GM23248 (cell line): ENCODE measurements around the gene HAO2. TPM values are rescaled to one million over a fixed set of nuclear protein-coding genes. Genes with fewer than 3 reads are reported as not detected.

Source experiments
- DNase-seq: peaks from one replicate; pipeline ENCODE4 v3.0.0-alpha.2; 2015
- H2AFZ ChIP-seq: fragments of 200-600 bp; sonication (generic); 2 replicates; pipeline ENCODE4 v1.6.1; 2016; ENCODE audit warnings: antibody characterized with exemption
- H3F3A ChIP-seq: fragments of 200-600 bp; sonication (generic); 2 replicates; pipeline ENCODE4 v1.6.1; 2016; ENCODE audit warnings: mild to moderate bottlenecking, antibody characterized with exemption, mixed run types; ENCODE audit not compliant: insufficient read depth
- H3K27ac ChIP-seq: fragments of 200-600 bp; sonication (generic); 2 replicates; pipeline ENCODE4 v1.5.1; 2016; ENCODE audit warnings: mild to moderate bottlenecking
- H3K27me3 ChIP-seq: fragments of 200-600 bp; sonication (generic); replicated peaks from 2 replicates; pipeline ENCODE4 v1.6.1; 2016; ENCODE audit warnings: mild to moderate bottlenecking; ENCODE audit not compliant: insufficient read depth
- H3K36me3 ChIP-seq: fragments of 200-600 bp; sonication (generic); 2 replicates; pipeline ENCODE4 v1.6.1; 2016; ENCODE audit warnings: low read depth, mild to moderate bottlenecking
- H3K4me1 ChIP-seq: fragments of 200-600 bp; sonication (generic); 2 replicates; pipeline ENCODE4 v1.6.1; 2016; ENCODE audit warnings: mild to moderate bottlenecking; ENCODE audit not compliant: insufficient read depth
- H3K4me2 ChIP-seq: fragments of 200-600 bp; sonication (generic); one replicate; pipeline ENCODE4 v1.6.1; 2016; ENCODE audit warnings: mild to moderate bottlenecking; ENCODE audit not compliant: unreplicated experiment
- H3K4me3 ChIP-seq: fragments of 200-600 bp; sonication (generic); 2 replicates; pipeline ENCODE4 v1.5.1; 2016; ENCODE audit warnings: mild to moderate bottlenecking
- H3K79me2 ChIP-seq: fragments of 200-600 bp; sonication (generic); 2 replicates; pipeline ENCODE4 v1.6.1; 2016; ENCODE audit warnings: mild to moderate bottlenecking; ENCODE audit not compliant: insufficient read depth
- H3K9ac ChIP-seq: fragments of 200-600 bp; sonication (generic); 2 replicates; pipeline ENCODE4 v1.6.1; 2016; ENCODE audit warnings: mild to moderate bottlenecking
- H3K9me2 ChIP-seq: fragments of 200-600 bp; sonication (generic); 2 replicates; pipeline ENCODE4 v1.6.1; 2016; ENCODE audit warnings: mixed run types, mild to moderate bottlenecking, moderate library complexity; ENCODE audit not compliant: insufficient read depth
- H3K9me3 ChIP-seq: fragments of 200-600 bp; sonication (generic); one replicate; pipeline ENCODE4 v1.6.1; 2017; ENCODE audit warnings: low read depth
- H4K20me1 ChIP-seq: fragments of 200-600 bp; sonication (generic); 2 replicates; pipeline ENCODE4 v1.6.0; 2016; ENCODE audit not compliant: insufficient read depth
- EZH2 ChIP-seq: fragments of 200-600 bp; sonication (generic); IDR thresholded peaks from 2 replicates; pipeline ENCODE4 v1.6.1; 2018; ENCODE audit warnings: antibody characterized with exemption, mild to moderate bottlenecking; ENCODE audit not compliant: insufficient read depth, poor library complexity, severe bottlenecking
- EZH2phosphoT487 ChIP-seq: fragments of 200-600 bp; sonication (generic); IDR thresholded peaks from 2 replicates; pipeline ENCODE4 v1.6.1; 2018; ENCODE audit warnings: antibody characterized with exemption, moderate library complexity, mild to moderate bottlenecking, low read depth; ENCODE audit not compliant: insufficient read depth
- WGBS, 2 experiments: methylation state at CpG; one replicate each; pipeline ENCODE4 v1.1.6; 2015 to 2017; ENCODE audit warnings: low lambda C conversion rate in 2 of 2, low coverage in 1 of 2; ENCODE audit errors: missing lambda C conversion rate in 2 of 2; 5-methylcytosine and 5-hydroxymethylcytosine counted together
- in situ Hi-C: fragments of 300-500 bp; cut with MboI; formaldehyde crosslinking; loops from 2 replicates; pipeline ENCODE4 v1.15.0; 2020
- polyA plus RNA-seq: library from polyadenylated mRNA; unstranded; fragments of >200 nt; fragmentation: Nextera tagmentation; extraction: Ambion mirVana; gene quantifications from 2 replicates; pipeline ENCODE4 v1.2.1, GENCODE V29; 2016
- total RNA-seq: library from RNA; depleted of rRNA; stranded (reverse); fragments of >200 nt; shearing (Covaris generic); gene quantifications from 2 replicates; pipeline ENCODE4 v1.2.3, GENCODE V29; 2014

The HAO2 gene
- total and polyA plus RNA-seq, 2 experiments from 2014 or later, result not detected

GRCh38 chr1:119329541-119330461 lies 38.8 kb upstream of the HAO2 start:
- H3K4me2 ChIP-seq, result no peak overlapping the region
- no peaks in the 10 kb centered on the region for H3K9me2 ChIP-seq
- no peak for TF ChIP-seq EZH2phosphoT487
- no peak for TF ChIP-seq EZH2
- no peak for DNase-seq
- H3F3A ChIP-seq, result no peaks in the 10 kb centered on the region
- no peak overlapping the region for H3K27ac ChIP-seq
- no peak overlapping the region for H3K9ac ChIP-seq
- no peak overlapping the region for H3K4me3 ChIP-seq
- H4K20me1 ChIP-seq, result no peaks in the 10 kb centered on the region
- H3K36me3 ChIP-seq, result no peaks in the 10 kb centered on the region
- no peaks in the 10 kb centered on the region for H3K79me2 ChIP-seq
- peaks cover 5% of the 10 kb centered on the region; the same call in 1 of the 2 replicates for H3K4me1 ChIP-seq
- H3K27me3 ChIP-seq, result no peaks in the 10 kb centered on the region
- no peaks in the 10 kb centered on the region for H3K9me3 ChIP-seq
- no peak overlapping the region for H2AFZ ChIP-seq
- in situ Hi-C loops, result no loop called here
- WGBS, 2 experiments, result 55 to 60% methylated on average over 8 of the region's 8 CpGs

GRCh38 chr1:119330466-119331189 lies 38.0 kb upstream of the HAO2 start:
- Histone ChIP-seq H3K4me1 (peaks cover 5% of the 10 kb centered on the region; the same call in 1 of the 2 replicates), H3K79me2 (no peaks in the 10 kb centered on the region), H3K9me3 (no peaks in the 10 kb centered on the region), H3K27ac (no peak overlapping the region), H3F3A (no peaks in the 10 kb centered on the region), H4K20me1 (no peaks in the 10 kb centered on the region), H3K36me3 (no peaks in the 10 kb centered on the region), H3K9ac (no peak overlapping the region), H3K27me3 (no peaks in the 10 kb centered on the region), H3K4me3 (no peak overlapping the region), H2AFZ (no peak overlapping the region), H3K4me2 (no peak overlapping the region), H3K9me2 (no peaks in the 10 kb centered on the region)
- WGBS, 2 experiments, result 71 to 78% methylated on average over 6 of the region's 6 CpGs
- in situ Hi-C loops, result no loop called here
- no peak for DNase-seq
- TF ChIP-seq EZH2phosphoT487 (no peak), EZH2 (no peak)

- in situ Hi-C loops, result no loop called here
- 78 to 80% methylated on average over 6 of the region's 6 CpGs for WGBS, 2 experiments
These were observed 37.4 kb upstream of the HAO2 start for GRCh38 chr1:119331190-119331515.

DNA sequence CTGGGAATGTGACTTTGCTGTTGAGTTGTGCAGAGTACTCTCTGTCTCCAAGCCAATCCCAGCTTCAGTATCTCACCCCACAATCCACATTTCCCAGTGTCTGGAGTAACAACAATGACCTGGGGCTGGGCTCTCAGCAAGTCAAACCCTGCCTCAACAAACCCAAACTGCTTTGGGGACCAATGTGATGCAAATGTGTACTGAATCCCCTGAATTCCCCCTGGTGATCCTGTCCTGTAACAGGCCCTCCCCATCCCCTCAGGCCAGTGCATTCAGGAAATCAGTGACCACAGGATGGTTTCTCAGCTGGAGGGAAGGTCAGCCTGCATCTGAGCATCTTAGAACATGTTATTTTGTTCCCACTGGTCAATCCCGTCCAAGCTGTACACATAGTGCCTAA lies 36.7 kb upstream of the HAO2 start:
- Histone ChIP-seq H3K36me3 (no peaks in the 10 kb centered on the region), H3K4me3 (no peak overlapping the region), H3K27me3 (no peaks in the 10 kb centered on the region), H3F3A (no peaks in the 10 kb centered on the region), H3K9me2 (no peaks in the 10 kb centered on the region), H3K4me1 (peaks cover 5% of the 10 kb centered on the region; the same call in 1 of the 2 replicates), H3K9me3 (no peaks in the 10 kb centered on the region), H2AFZ (no peak overlapping the region), H4K20me1 (no peaks in the 10 kb centered on the region), H3K9ac (no peak overlapping the region), H3K4me2 (no peak overlapping the region), H3K79me2 (no peaks in the 10 kb centered on the region), H3K27ac (no peak overlapping the region)
- no peak for DNase-seq
- in situ Hi-C loops, result no loop called here
- WGBS, 2 experiments, result 67 to 92% methylated on average over 1 of the region's 1 CpG
- TF ChIP-seq EZH2 (no peak), EZH2phosphoT487 (no peak)

More at GRCh38 chr1:119331190-119331515, 37.4 kb upstream of the HAO2 start:
- no peaks in the 10 kb centered on the region for H3K36me3 ChIP-seq
- peaks cover 5% of the 10 kb centered on the region; the same call in 1 of the 2 replicates for H3K4me1 ChIP-seq
- no peaks in the 10 kb centered on the region for H3K27me3 ChIP-seq
- H3K9me2 ChIP-seq, result no peaks in the 10 kb centered on the region
- TF ChIP-seq EZH2 (no peak), EZH2phosphoT487 (no peak)
- no peaks in the 10 kb centered on the region for H3K79me2 ChIP-seq
- H3F3A ChIP-seq, result no peaks in the 10 kb centered on the region
- no peak overlapping the region for H2AFZ ChIP-seq
- no peak overlapping the region for H3K9ac ChIP-seq
- H3K27ac ChIP-seq, result no peak overlapping the region
- H3K9me3 ChIP-seq, result no peaks in the 10 kb centered on the region
- DNase-seq, result no peak
- H4K20me1 ChIP-seq, result no peaks in the 10 kb centered on the region
- H3K4me3 ChIP-seq, result no peak overlapping the region
- no peak overlapping the region for H3K4me2 ChIP-seq
